ENCODE results near the gene NETO1. TPM values are rescaled to one million over a fixed set of nuclear protein-coding genes. Genes with fewer than 3 reads are reported as not detected.

NETO1 gene, protein sequence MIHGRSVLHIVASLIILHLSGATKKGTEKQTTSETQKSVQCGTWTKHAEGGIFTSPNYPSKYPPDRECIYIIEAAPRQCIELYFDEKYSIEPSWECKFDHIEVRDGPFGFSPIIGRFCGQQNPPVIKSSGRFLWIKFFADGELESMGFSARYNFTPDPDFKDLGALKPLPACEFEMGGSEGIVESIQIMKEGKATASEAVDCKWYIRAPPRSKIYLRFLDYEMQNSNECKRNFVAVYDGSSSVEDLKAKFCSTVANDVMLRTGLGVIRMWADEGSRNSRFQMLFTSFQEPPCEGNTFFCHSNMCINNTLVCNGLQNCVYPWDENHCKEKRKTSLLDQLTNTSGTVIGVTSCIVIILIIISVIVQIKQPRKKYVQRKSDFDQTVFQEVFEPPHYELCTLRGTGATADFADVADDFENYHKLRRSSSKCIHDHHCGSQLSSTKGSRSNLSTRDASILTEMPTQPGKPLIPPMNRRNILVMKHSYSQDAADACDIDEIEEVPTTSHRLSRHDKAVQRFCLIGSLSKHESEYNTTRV
- under 1 TPM in 2 of 3 donors, not detected in 1; 0.32 to 0.33 TPM for total RNA-seq

DNA sequence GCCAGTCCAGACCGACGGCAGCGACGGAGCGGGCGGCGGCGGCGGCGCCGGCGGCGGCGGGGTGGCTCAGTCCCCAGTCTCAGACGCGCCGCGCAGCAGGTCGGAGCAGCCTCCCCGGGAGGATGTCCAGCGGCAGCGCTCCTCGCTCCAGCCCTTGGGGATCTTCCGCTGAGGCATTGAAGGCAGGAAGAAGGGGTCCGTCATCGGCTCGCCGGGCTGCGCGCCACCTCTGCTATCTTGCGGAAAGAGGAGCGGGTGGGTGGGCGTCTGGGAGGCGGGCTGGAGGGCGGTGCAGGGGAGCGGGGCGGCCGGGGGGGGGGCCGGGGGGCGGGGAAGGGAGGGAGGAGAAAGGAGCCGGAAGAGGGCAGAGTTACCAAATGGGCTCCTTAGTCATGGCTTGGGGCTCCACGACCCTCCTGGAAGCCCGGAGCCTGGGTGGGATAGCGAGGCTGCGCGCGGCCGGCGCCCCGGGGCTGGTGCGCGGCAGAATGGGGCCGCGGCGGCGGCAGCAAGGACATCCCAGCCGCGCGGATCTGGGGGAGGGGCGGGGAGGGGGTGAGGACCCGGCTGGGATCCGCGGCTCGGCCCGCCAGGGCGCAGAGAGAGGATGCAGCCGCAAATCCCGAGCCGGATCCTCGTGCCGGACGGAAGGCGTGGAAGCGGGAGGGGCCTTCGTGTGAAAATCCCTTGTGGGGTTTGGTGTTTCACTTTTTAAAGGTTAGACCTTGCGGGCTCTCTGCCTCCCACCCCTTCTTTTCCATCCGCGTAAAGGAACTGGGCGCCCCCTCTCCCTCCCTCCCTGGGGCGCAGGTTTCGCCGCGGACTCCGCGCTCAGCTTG is at the start of gene NETO1:
TSS of gene NETO1 (minus strand) at position 242 of the 839 bp plus-strand sequence. CDS start 696 bp downstream, outside the sequence.
- Histone ChIP-seq H3K27me3 (peaks cover 3 to 54% of the 10 kb centered on the region in 2 donors), H3K4me1 (peaks cover 0 to 4% of the 10 kb centered on the region in 2 donors), H3K9me3 (no peaks in the 10 kb centered on the region), H3K36me3 (no peaks in the 10 kb centered on the region), H3K27ac (no peak within 1 kb of the TSS), H3K4me3 (peak within 1 kb of the TSS; percentile 32 to 63 (median 46))
- TF ChIP-seq POLR2AphosphoS5 (IDR thresholded peaks at IDR 0.05) (no peak), POLR2A (IDR thresholded peaks at IDR 0.05) (no peak)
- TF ChIP-seq, protein P1, sequence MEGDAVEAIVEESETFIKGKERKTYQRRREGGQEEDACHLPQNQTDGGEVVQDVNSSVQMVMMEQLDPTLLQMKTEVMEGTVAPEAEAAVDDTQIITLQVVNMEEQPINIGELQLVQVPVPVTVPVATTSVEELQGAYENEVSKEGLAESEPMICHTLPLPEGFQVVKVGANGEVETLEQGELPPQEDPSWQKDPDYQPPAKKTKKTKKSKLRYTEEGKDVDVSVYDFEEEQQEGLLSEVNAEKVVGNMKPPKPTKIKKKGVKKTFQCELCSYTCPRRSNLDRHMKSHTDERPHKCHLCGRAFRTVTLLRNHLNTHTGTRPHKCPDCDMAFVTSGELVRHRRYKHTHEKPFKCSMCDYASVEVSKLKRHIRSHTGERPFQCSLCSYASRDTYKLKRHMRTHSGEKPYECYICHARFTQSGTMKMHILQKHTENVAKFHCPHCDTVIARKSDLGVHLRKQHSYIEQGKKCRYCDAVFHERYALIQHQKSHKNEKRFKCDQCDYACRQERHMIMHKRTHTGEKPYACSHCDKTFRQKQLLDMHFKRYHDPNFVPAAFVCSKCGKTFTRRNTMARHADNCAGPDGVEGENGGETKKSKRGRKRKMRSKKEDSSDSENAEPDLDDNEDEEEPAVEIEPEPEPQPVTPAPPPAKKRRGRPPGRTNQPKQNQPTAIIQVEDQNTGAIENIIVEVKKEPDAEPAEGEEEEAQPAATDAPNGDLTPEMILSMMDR (IDR thresholded peaks at IDR 0.05) = no peak
- no peak for DNase-seq (ENCODE audit: low spot score in 2 of 2)
- intact Hi-C loops (cut with DNase I; ENCODE audit: low total_unique reads) = no loop called here

DNA sequence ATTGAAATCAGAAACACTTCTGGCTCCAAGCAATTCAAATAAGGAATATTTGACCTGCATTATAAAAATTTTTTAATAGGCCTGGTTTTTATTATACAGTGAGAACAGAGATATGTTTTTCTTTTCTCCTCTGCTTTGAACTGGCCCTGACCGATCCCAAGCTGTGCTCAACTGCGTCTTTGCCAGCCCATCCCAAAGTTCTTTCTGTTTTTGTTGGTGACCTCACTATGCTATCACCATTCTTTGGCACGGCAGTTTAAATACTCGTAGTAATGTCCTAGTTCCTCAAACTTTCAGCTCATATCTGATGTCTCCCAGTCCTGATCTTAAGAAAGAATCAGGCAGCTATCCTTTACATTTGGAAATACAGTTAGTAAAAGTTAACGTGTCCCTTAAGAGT is 42.3 kb upstream of the NETO1 start:
- H3K4me1 ChIP-seq = no peaks in the 10 kb centered on the region
- no peaks in the 10 kb centered on the region for H3K9me3 ChIP-seq
- H3K27ac ChIP-seq = no peak overlapping the region
- no peak for TF ChIP-seq POLR2A (IDR thresholded peaks at IDR 0.05)
- TF ChIP-seq, protein P1 (IDR thresholded peaks at IDR 0.05) = no peak
- no peak for TF ChIP-seq POLR2AphosphoS5 (IDR thresholded peaks at IDR 0.05)
- H3K36me3 ChIP-seq = no peaks in the 10 kb centered on the region
- H3K4me3 ChIP-seq = no peak overlapping the region
- DNase-seq (ENCODE audit: low spot score in 2 of 2) = no peak
- H3K27me3 ChIP-seq = no peaks in the 10 kb centered on the region
- intact Hi-C loops (cut with DNase I; ENCODE audit: low total_unique reads) = no loop called here

DNA sequence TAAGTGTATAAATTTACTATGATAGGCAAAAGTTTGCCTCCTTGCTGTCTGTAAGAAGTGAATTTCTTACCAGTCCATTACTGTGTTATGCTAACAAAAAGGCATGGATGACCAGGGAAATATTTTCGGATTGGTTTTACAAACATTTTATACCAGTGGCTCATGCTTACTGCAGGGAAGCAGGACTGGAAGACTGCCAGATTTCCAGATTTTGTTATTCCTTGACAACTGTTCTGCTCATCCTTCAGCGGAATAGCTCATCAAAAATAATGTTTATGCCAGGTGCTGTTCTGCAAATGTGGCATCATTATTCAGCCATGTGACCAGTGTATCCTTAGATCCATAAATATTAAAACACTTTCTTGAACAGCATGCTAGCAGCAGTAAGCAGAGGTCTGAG is 40.4 kb upstream of the NETO1 start:
- intact Hi-C loops (cut with DNase I; ENCODE audit: low total_unique reads) = no loop called here
- no peak overlapping the region for H3K4me3 ChIP-seq
- no peak overlapping the region for H3K27ac ChIP-seq
- no peaks in the 10 kb centered on the region for H3K9me3 ChIP-seq
- TF ChIP-seq, protein P1 (IDR thresholded peaks at IDR 0.05) = no peak
- TF ChIP-seq POLR2AphosphoS5 (IDR thresholded peaks at IDR 0.05) = no peak
- TF ChIP-seq POLR2A (IDR thresholded peaks at IDR 0.05) = no peak
- H3K4me1 ChIP-seq = no peaks in the 10 kb centered on the region
- H3K27me3 ChIP-seq = no peaks in the 10 kb centered on the region
- DNase-seq (ENCODE audit: low spot score in 2 of 2) = no peak
- H3K36me3 ChIP-seq = no peaks in the 10 kb centered on the region

DNA sequence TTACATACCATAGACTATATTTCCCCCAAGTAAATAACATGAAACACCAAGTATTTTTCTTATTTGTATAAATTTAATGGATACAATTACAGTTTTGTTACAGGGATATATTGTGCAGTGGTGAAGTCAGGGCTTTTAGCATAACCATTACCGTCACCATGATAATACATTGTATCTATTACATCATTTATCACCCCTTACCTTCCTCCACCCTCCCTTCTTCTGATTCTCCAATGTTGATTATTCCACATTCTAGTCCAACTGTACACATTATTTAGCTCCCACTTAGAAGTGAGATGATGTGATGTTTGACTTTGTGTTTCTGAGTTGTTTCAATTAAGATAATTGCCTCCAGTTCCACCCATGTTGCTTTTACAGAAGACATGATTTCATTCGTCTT is 35.2 kb upstream of the NETO1 start:
- Histone ChIP-seq H3K9me3 (no peaks in the 10 kb centered on the region), H3K36me3 (no peaks in the 10 kb centered on the region), H3K27me3 (no peaks in the 10 kb centered on the region), H3K4me1 (no peaks in the 10 kb centered on the region), H3K4me3 (no peak overlapping the region), H3K27ac (no peak overlapping the region)
- DNase-seq (ENCODE audit: low spot score in 2 of 2) = no peak
- no peak for TF ChIP-seq POLR2AphosphoS5 (IDR thresholded peaks at IDR 0.05)
- TF ChIP-seq, protein P1 (IDR thresholded peaks at IDR 0.05) = no peak
- no peak for TF ChIP-seq POLR2A (IDR thresholded peaks at IDR 0.05)
- intact Hi-C loops (cut with DNase I; ENCODE audit: low total_unique reads) = no loop called here

Measured in breast epithelium (tissue), 4 donors.